NCI-H748 (cell line): ENCODE results near the gene TSPEAR.
"Not testable (repeated sequence)": the region's sequence is repeated elsewhere in the genome, so short reads cannot be mapped to it uniquely, and the experiment has no call there.

Source experiments
- DNase-seq: peaks from one replicate; lab custom pipeline; 2025; ENCODE audit not compliant: unreplicated experiment; lab: John Stamatoyannopoulos, UW

The TSPEAR gene

GRCh38 chr21:44592446-44593311, 118.7 kb downstream of the TSPEAR start, which contains the start of gene KRTAP10-6:
TSS of gene KRTAP10-6 (minus strand) at chr21:44592505. CDS start at chr21:44592484, 21 bp downstream.
- no peak for DNase-seq

GRCh38 chr21:44591801-44592130, 119.6 kb downstream of the TSPEAR start:
- not testable (repeated sequence) for DNase-seq

DNA sequence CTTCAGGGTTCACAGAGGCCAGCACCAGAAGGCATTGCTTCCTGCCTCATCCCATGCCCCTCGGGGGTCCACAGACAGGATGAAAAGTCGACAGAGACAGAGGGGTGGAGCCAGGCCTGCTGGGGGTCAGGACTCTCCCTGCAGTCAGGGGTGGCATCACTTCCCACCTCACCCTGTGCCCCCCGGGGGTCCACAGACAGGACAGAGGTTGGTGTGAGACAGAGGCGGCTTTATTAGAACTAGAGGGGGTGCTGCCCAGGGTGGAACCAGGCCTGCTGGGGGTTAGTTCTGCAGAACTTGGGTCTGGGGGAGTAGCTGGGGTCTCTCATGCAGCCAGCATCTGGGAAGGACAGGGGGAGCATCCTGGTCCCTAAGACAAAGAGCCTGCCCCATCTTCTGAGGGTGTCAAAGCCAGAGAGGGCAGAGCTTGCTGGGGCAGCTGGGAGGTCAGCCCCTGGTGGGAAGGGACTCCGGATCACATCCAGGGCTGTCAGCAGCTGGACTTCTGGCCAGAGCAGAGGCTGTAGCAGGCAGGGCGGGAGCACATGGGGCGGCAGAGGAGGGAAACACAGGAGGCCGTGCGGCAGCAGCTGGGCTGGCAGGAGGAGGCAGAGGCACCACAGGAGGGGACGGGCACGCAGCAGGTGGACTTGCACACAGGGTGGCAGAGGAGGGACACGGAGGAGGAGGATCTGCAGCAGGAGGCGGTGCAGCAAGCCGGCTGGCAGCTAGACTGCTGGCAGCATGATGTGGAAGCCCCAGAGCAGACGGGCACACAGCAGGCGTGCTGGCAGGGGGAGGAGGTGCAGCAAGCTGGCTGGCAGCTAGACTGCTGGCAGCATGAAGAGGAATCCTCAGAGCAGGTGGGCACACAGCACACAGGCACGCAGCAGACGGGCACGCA, 120.2 kb downstream of the TSPEAR start:
- not testable (repeated sequence) for DNase-seq

DNA sequence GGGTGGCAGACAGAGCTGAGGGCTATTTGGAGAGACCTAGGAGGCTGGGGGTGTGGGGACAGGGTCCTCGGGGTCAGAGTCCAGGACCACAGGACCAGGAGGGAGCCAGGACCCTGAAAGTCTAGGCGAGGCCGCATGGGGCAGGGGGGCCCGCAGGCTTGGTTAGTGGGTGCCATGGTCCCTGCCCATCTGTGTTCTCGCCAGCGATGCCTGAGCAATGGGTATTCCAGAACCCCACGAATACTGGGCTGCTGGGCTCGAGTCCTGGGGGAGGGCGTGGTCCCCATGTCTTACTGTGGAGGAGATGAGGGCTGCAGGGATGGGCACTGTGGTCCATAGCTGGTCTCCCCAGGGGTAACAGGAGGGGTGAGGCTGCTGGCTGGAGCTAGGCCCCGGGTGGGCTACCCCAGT, 121.1 kb downstream of the TSPEAR start:
- no peak for DNase-seq

DNA sequence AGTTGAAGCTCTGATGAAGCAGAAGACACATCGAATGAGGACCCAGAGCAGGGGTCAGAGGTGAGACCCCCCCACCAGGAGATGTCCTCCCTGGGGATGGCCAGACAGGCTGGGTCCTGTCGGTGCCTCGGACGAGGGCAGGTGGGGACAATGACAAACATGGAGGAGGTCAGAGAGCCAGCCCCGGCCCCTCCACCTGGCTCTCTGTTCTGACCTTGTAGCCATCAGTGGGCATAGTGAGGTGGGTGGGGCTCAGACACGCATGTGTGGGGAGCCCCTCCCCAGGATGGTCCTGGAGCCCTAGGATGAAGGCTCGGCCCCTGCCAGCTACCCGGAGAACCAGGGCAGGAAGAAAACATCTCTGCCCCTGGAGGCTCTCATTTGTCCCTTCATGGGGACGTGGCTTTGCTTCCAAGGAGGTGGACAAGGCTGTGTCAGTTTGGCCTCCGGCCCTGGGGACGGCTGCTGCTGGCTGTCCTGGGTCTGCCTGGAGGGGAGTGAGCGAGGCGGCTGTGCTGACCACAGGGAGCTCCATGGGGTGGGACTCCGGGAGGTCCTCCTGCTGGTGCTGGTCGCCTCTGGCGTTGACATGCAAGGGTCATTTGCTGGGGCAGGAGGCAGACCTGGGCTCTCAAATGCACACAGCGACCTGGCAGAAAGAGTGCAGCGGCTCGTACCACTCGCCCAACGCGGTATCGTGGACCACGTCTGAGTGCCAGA, 121.6 kb downstream of the TSPEAR start:
- no peak for DNase-seq

DNA sequence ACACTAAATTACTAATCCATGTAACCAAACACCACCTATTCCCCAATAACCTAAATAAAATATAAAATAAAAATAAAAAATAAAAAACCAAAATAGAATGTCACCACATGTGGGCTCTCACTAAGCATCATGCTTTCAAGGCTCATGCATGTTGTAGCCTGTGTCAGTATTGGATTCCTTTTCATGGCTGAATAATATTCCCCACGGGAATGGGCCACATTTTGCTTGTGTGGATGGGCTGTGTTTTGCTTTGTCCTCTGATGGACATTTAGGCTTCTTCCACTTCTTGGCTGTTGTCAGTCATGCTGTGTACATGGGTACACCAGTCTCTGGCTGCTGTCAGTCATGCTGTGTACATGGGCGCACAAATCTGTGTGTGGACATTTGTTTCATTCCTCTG, 122.3 kb downstream of the TSPEAR start:
- DNase-seq = no peak

DNA sequence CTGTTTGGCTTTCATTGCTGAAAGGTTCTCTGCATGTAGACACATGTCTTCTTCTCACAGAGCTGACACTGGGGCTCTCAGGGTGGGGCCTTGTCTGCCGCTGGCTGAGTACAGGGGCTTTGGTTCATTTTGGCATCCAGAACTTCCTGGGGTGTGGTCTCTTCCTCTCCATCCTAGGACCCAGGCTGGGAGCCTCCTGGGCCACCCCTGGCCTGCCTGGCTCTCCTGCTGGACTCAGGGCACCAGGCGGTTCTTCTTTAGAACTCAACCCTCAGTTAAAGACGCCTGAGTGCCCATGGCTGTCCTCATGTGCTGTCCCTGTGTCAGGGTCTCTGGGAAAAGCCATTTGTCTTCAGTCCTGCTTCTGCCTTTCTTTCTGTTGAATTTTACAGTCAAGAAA, 125.5 kb downstream of the TSPEAR start:
- DNase-seq = no peak

DNA sequence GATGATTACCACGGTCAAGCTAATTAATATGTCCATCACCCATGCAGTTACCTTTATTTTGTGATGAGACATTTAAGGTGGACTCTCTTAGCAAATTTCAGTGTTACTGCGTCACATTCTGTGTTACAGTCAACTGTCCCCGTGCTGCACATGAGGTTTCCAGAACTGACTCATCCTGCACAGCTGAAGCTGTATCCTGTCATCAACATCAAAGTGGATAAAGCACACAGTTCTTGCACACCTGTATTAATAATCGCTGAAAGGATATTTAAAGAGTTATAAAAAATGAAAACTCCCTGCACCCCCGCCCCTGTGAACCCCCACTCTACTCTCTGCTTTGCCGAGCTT, 127.6 kb downstream of the TSPEAR start:
- DNase-seq = peak; percentile 61

GRCh38 chr21:44583089-44583799, 128.1 kb downstream of the TSPEAR start:
- DNase-seq = peak; percentile 61

DNA sequence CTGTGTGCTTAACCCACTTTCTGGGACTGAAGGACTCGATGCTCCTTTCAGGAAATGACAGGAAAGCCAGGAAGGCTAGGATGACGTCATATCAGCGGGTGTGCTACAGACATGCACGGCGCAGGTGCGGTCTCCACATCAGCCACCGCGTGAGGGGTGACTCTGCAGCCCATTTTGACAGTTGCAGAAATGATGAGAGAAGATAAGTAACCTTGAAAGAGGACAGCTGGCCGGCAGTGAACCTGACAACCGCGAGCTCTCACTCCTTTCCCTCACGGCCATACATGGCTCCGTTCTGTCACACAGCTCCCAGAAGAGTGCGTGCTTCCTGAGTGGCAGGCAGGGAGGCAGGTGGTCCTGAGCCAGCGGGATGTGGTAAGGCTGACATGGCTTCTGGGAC, 129.3 kb downstream of the TSPEAR start:
- no peak for DNase-seq

- no peak for DNase-seq
These were observed 130.2 kb downstream of the TSPEAR start for GRCh38 chr21:44581158-44581557.

GRCh38 chr21:44580231-44580821, 131.0 kb downstream of the TSPEAR start, which contains the start of gene KRTAP10-5:
TSS of gene KRTAP10-5 (minus strand) at chr21:44580604. CDS start at chr21:44580578, 26 bp downstream.
- DNase-seq = not testable (repeated sequence)

- DNase-seq = no peak
These were observed 131.6 kb downstream of the TSPEAR start for GRCh38 chr21:44579833-44580144.

DNA sequence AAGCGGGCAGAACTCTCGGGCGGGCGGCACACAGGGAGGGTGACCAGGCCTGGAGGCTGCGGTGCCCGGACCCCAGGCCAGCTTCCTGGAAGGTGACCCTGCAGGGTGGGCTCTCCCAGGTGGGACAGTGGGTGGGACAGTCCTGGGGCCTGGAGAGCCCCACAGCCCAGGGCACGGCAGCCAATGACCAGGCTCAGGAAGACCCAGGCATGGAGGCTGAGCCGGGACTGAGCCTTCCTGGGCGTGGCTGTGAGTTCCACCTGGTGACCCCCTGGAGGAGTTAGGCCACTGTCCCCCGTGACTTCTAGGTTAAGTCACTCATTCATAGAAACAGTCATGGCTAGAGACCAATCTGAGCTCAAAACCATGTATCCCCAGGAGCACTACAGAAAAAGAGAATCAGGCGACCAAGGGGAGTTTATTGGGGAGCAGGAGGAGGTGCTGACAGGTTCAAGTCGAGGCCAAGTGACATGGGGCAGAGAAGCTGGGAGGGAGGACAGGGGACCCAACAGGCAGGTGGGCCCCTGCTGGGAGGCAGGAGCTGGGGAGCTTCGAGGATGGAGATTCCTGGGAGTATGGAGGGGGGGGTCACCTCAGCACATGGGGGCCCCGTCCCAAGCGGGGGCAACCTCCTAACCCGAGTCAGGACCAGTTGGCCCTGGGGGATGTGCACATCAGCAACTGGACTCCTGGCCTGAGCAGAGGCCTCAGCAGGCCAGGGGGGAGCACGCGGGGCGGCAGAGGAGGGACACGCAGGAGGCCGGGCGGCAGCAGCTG, 132.1 kb downstream of the TSPEAR start:
- no peak for DNase-seq

DNA sequence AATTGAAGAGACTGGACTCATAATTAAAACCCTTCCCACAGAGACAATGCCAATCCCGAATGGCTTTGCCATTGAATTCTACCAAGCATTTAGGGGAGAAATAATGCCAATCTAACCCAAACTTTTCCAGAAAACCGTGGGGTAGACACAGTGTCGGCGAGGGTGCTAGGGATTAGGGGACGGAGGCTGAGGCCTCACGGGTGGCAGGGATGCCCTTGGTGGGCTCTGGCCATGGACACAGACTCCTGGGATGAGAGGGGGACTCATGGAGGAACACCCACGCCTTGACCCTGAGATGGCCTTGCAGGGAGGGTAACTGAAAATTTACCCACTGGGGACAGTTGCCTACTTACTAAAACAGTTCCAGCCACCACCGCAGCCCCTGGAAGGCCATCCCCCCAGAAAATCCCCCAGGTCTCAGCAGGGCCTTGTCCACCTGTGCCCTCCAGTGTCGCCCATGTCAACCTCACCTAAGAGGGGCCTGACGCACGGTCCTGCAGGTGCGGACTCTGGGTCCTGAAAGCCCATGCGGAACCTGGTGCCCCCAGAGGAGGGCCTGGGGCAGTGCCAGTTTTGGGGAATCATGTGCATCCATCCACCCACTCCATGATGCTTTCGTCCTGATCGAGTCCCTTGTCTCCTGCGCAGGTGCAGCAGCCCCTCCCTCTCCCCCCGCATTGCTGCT, 132.9 kb downstream of the TSPEAR start:
- DNase-seq = no peak

GRCh38 chr21:44576025-44576420, 135.3 kb downstream of the TSPEAR start:
- no peak for DNase-seq

GRCh38 chr21:44575307-44576024, 135.9 kb downstream of the TSPEAR start:
- DNase-seq = no peak
